GM12878 (cell line): ENCODE data around the gene TIMM22. TPM values are rescaled to one million over a fixed set of nuclear protein-coding genes. Genes with fewer than 3 reads are reported as not detected.

Experiments
- ATAC-seq: fragments of 200-7000 bp; cut with Tn5 transposase; 3 replicates; pipeline ENCODE4 v1.9.1; 2020; ENCODE audit warnings: mild to moderate bottlenecking, moderate library complexity
- BruUV-seq: library from RNA; stranded (reverse); fragments of 400-500 nt; replicated peaks from 2 replicates; lab custom pipeline; 2021; lab: Mats Ljungman, UMichigan
- CTCF ChIA-PET: fragments of 300-600 bp; sonication (Branson Sonifier 250); formaldehyde crosslinking; extraction: SDS; loops from one replicate; lab custom pipeline; 2021; ENCODE audit warnings: inconsistent platforms; lab: Yijun Ruan, JAX
- POLR2A ChIA-PET: fragments of 350-600 bp; formaldehyde crosslinking; extraction: SDS; loops from one replicate; lab custom pipeline; 2021; ENCODE audit warnings: inconsistent platforms; lab: Charles Lee
- RAD21 ChIA-PET: fragments of 300-600 bp; sonication (Branson Sonifier 250); formaldehyde crosslinking; loops from one replicate; lab custom pipeline; 2023; ENCODE audit warnings: antibody characterized with exemption; ENCODE audit not compliant: unreplicated experiment; lab: Charles Lee
- SMC1A ChIA-PET: fragments of 300-600 bp; sonication (Branson Sonifier 250); formaldehyde crosslinking; loops from one replicate; lab custom pipeline; 2023; ENCODE audit not compliant: unreplicated experiment, uncharacterized antibody; lab: Charles Lee
- DNase-seq: peaks from one replicate; pipeline ENCODE4 v3.0.0-alpha.2; 2011; ENCODE audit warnings: low read depth, low spot score
- FAIRE-seq: peaks from 3 replicates; lab custom pipeline; 2011; peaks lifted over from hg19 to GRCh38; lab: Jason Lieb, UNC
- H2AFZ ChIP-seq: 2 replicates; pipeline ENCODE4 v1.6.0; 2011; ENCODE audit warnings: low read depth, low read length, control low read depth; ENCODE audit not compliant: control insufficient read depth
- H3K27ac ChIP-seq: 2 replicates; pipeline ENCODE4 v1.5.1; 2011; ENCODE audit warnings: control low read depth; ENCODE audit not compliant: control insufficient read depth, insufficient read depth
- H3K27me3 ChIP-seq, 2 experiments: replicated peaks in 1 of 2; 2 replicates each; pipeline versions ENCODE4 v1.6.0 to v1.6.1; 2011; ENCODE audit warnings: low read length in 1 of 2; ENCODE audit not compliant: control insufficient read depth in 2 of 2, insufficient read depth in 2 of 2
- H3K36me3 ChIP-seq, 2 experiments: 2 replicates each; pipeline ENCODE4 v1.5.1; 2011; ENCODE audit warnings: low read length in 1 of 2; ENCODE audit not compliant: control insufficient read depth in 2 of 2, insufficient read depth in 2 of 2
- H3K4me1 ChIP-seq: 2 replicates; pipeline ENCODE4 v1.6.1; 2011; ENCODE audit warnings: mild to moderate bottlenecking, low read length, moderate library complexity, mixed read lengths; ENCODE audit not compliant: control insufficient read depth, insufficient read depth
- H3K4me2 ChIP-seq: 2 replicates; pipeline ENCODE4 v1.6.0; 2011; ENCODE audit warnings: control low read depth; ENCODE audit not compliant: control insufficient read depth, insufficient read depth
- H3K4me3 ChIP-seq: fragments of 200-600 bp; sonication (generic); 2 replicates; pipeline ENCODE4 v1.5.1; 2016
- H3K79me2 ChIP-seq: 2 replicates; pipeline ENCODE4 v1.6.0; 2011; ENCODE audit warnings: low read length; ENCODE audit not compliant: control insufficient read depth, insufficient read depth
- H3K9ac ChIP-seq: 2 replicates; pipeline ENCODE4 v1.8.0; 2011; ENCODE audit warnings: low read length, control low read depth, mixed read lengths; ENCODE audit not compliant: control insufficient read depth, insufficient read depth
- H3K9me3 ChIP-seq: replicated peaks from 3 replicates; pipeline ENCODE4 v1.5.1; 2011; ENCODE audit warnings: mild to moderate bottlenecking, low read length; ENCODE audit not compliant: control insufficient read depth, insufficient read depth
- H4K20me1 ChIP-seq: 2 replicates; pipeline ENCODE4 v1.6.0; 2011; ENCODE audit not compliant: control insufficient read depth, insufficient read depth
- BMI1 ChIP-seq: fragments of 450-650 bp; IDR thresholded peaks from 2 replicates; pipeline ENCODE4 v1.6.1; 2016; ENCODE audit warnings: mild to moderate bottlenecking, moderate library complexity, borderline replicate concordance
- CREB1 ChIP-seq: IDR thresholded peaks from 2 replicates; pipeline ENCODE4 v1.6.1; 2012; ENCODE audit warnings: low read depth, mild to moderate bottlenecking, inconsistent platforms
- DPF2 ChIP-seq: fragments of 450-650 bp; IDR thresholded peaks from 2 replicates; pipeline ENCODE4 v1.6.1; 2017; ENCODE audit warnings: mild to moderate bottlenecking
- ETV6 ChIP-seq, 2 experiments: fragments of 450-650 bp in 1 of 2; IDR thresholded peaks in 1 of 2; conservative IDR thresholded peaks in 1 of 2; 2 replicates each; pipeline ENCODE4 v1.6.1; 2014; ENCODE audit warnings: antibody characterized with exemption in 1 of 2, borderline replicate concordance in 1 of 2, low read depth in 1 of 2, mild to moderate bottlenecking in 1 of 2, moderate library complexity in 1 of 2
- JUNB ChIP-seq: IDR thresholded peaks from 2 replicates; pipeline ENCODE4 v1.6.1; 2016; ENCODE audit warnings: antibody characterized with exemption, mild to moderate bottlenecking
- KLF5 ChIP-seq: fragments of 450-650 bp; IDR thresholded peaks from 2 replicates; pipeline ENCODE4 v1.6.1; 2014; ENCODE audit warnings: mild to moderate bottlenecking; ENCODE audit not compliant: partially characterized antibody
- MEF2A ChIP-seq: IDR thresholded peaks from 2 replicates; pipeline ENCODE4 v1.6.1; 2011; ENCODE audit warnings: low read depth, mild to moderate bottlenecking, low read length, moderate library complexity; ENCODE audit not compliant: insufficient read depth
- NKRF ChIP-seq: fragments of 450-650 bp; conservative IDR thresholded peaks from 2 replicates; pipeline ENCODE4 v1.6.1; 2017; ENCODE audit warnings: mild to moderate bottlenecking, moderate library complexity
- PAX8 ChIP-seq: fragments of 450-650 bp; IDR thresholded peaks from 2 replicates; pipeline ENCODE4 v1.6.1; 2017; ENCODE audit warnings: mild to moderate bottlenecking, moderate library complexity
- PBX3 ChIP-seq: IDR thresholded peaks from 2 replicates; pipeline ENCODE4 v1.6.1; 2011; ENCODE audit warnings: mild to moderate bottlenecking, low read depth, low read length, moderate library complexity; ENCODE audit not compliant: insufficient replicate concordance
- PRDM15 ChIP-seq: fragments of 450-650 bp; formaldehyde crosslinking; IDR thresholded peaks from 2 replicates; pipeline ENCODE4 v1.4.0; 2020; ENCODE audit warnings: mild to moderate bottlenecking, moderate library complexity
- RAD21 ChIP-seq: IDR thresholded peaks from 2 replicates; pipeline ENCODE4 v1.6.1; 2011; ENCODE audit warnings: mild to moderate bottlenecking, low read depth, low read length, moderate library complexity; ENCODE audit not compliant: insufficient read depth
- SMAD5 ChIP-seq: IDR thresholded peaks from 2 replicates; pipeline ENCODE4 v1.6.1; 2016; ENCODE audit warnings: antibody characterized with exemption, low read depth
- TBL1XR1 ChIP-seq: IDR thresholded peaks from 2 replicates; pipeline ENCODE4 v1.6.1; 2012; ENCODE audit warnings: low read depth, low read length, improper control_type of control experiment
- whole genome bisulfite sequencing: methylation state at CpG from one replicate; pipeline ENCODE4 v1.1.6; 2016; ENCODE audit warnings: low lambda C conversion rate; ENCODE audit not compliant: insufficient replicate concordance, insufficient coverage; ENCODE audit errors: missing lambda C conversion rate; 5-methylcytosine and 5-hydroxymethylcytosine counted together
- in situ Hi-C: fragments of 300-500 bp; cut with MboI; formaldehyde crosslinking; loops from 9 replicates; pipeline ENCODE4 v1.14.3; 2018; ENCODE audit warnings: mixed read lengths
- intact Hi-C: fragments of 100-400 bp; cut with micrococcal nuclease; formaldehyde crosslinking; loops from one replicate; pipeline ENCODE4 v1.14.2; 2022; ENCODE audit not compliant: unreplicated experiment
- polyA plus RNA-seq, 11 experiments: library from polyadenylated mRNA; depleted of rRNA in 4 of 11; unstranded in 6 of 11; stranded (reverse) in 5 of 11; fragments of >200 nt; fragmentation: Nextera tagmentation in 4 of 11; fragmentation: Illumina TruSeq in 1 of 11; extraction: Ambion mirVana in 4 of 11; extraction: Trizol in 1 of 11; gene quantifications; 1 replicate in 1 of 11; 2 replicates in 10 of 11; pipeline versions ENCODE4 v1.2.1 to v1.2.3, GENCODE V29; 2011 to 2016; ENCODE audit warnings: inconsistent platforms in 2 of 11, missing spikeins in 2 of 11, low read depth in 1 of 11
- total RNA-seq, 4 experiments: library from RNA; depleted of rRNA in 3 of 4; stranded (reverse); fragments of >200 nt in 3 of 4; fragmentation: Illumina TruSeq in 1 of 4; extraction: Trizol in 1 of 4; gene quantifications; 2 replicates each; pipeline versions ENCODE4 v1.2.1 to v1.2.3, GENCODE V29; 2013 to 2021
- TF ChIP-seq, protein P1 (sequence below): fragments of 450-650 bp; IDR thresholded peaks from 2 replicates; pipeline ENCODE4 v1.6.1; 2017; ENCODE audit warnings: mild to moderate bottlenecking

The TIMM22 gene
- total and polyA plus RNA-seq, 10 of the 15 experiments (the other 5 are each of a cell fraction or from before 2014, with no cell fraction given): 4.4 to 25.0 (median 10.6) TPM

- BruUV-seq: no TSS peak
- no peak for FAIRE-seq
- TF ChIP-seq CREB1: no peak
- no peak for TF ChIP-seq PRDM15
- TF ChIP-seq BMI1: no peak
- TF ChIP-seq MEF2A: no peak
- TF ChIP-seq JUNB: no peak
- no peak for TF ChIP-seq NKRF
- no peak for TF ChIP-seq DPF2
- no peak for TF ChIP-seq PBX3
- TF ChIP-seq ETV6 (conservative IDR thresholded peaks at IDR 0.05 in 1 of 2, IDR thresholded peaks at IDR 0.05 in 1 of 2; ENCODE audit: borderline replicate concordance in 1 of 2, low read depth in 1 of 2): no peak
- no peak for TF ChIP-seq SMAD5
- TF ChIP-seq, protein P1, sequence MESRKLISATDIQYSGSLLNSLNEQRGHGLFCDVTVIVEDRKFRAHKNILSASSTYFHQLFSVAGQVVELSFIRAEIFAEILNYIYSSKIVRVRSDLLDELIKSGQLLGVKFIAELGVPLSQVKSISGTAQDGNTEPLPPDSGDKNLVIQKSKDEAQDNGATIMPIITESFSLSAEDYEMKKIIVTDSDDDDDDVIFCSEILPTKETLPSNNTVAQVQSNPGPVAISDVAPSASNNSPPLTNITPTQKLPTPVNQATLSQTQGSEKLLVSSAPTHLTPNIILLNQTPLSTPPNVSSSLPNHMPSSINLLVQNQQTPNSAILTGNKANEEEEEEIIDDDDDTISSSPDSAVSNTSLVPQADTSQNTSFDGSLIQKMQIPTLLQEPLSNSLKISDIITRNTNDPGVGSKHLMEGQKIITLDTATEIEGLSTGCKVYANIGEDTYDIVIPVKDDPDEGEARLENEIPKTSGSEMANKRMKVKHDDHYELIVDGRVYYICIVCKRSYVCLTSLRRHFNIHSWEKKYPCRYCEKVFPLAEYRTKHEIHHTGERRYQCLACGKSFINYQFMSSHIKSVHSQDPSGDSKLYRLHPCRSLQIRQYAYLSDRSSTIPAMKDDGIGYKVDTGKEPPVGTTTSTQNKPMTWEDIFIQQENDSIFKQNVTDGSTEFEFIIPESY: no peak
- TF ChIP-seq KLF5: no peak
- TF ChIP-seq TBL1XR1: no peak
- TF ChIP-seq RAD21: no peak
- no peak for TF ChIP-seq PAX8
- Histone ChIP-seq H3K79me2 (no peaks in the 10 kb centered on the region), H2AFZ (no peak overlapping the region), H3K9ac (no peak overlapping the region), H3K9me3 (no peaks in the 10 kb centered on the region), H3K27me3 (no peaks in the 10 kb centered on the region), H4K20me1 (no peaks in the 10 kb centered on the region), H3K4me2 (no peak overlapping the region), H3K4me3 (no peak overlapping the region), H3K4me1 (no peaks in the 10 kb centered on the region), H3K27ac (no peak overlapping the region), H3K36me3 (peaks cover 7 to 9% of the 10 kb centered on the region in 2 experiments; a peak in 3 of 4 replicates)
- in situ Hi-C loops (no loop called here), intact Hi-C loops (no loop called here)
- DNase-seq: no peak
- CTCF ChIA-PET: no interaction called here
- ATAC-seq: no peak
- RAD21 ChIA-PET: no interaction called here
- POLR2A ChIA-PET: interaction anchor here (0.6 kb wide), 1 partner anchor 116 kb away, joined by 4 read pairs; no protein-coding TSS in a partner anchor
- SMC1A ChIA-PET: no interaction called here
- WGBS: 96% methylated on average over 9 of the region's 9 CpGs
These were observed 44.8 kb downstream of the TIMM22 start for GRCh38 chr17:1041746-1042145.
